HG02610 (cell line): ENCODE data around the gene POP4.
"Not testable (repeated sequence)": the region's sequence is repeated elsewhere in the genome, so short reads cannot be mapped to it uniquely, and the experiment has no call there.

Source experiments
- ATAC-seq: cut with Tn5 transposase; IDR thresholded peaks from one replicate; pipeline ENCODE4 v1.9.1; 2021; ENCODE audit warnings: mild to moderate bottlenecking, moderate library complexity; ENCODE audit not compliant: unreplicated experiment

POP4 gene, protein sequence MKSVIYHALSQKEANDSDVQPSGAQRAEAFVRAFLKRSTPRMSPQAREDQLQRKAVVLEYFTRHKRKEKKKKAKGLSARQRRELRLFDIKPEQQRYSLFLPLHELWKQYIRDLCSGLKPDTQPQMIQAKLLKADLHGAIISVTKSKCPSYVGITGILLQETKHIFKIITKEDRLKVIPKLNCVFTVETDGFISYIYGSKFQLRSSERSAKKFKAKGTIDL

GRCh38 chr19:29605653-29606419, at the start of gene POP4:
Gene POP4 (plus strand): TSS chr19:29606283. CDS start chr19:29606319, 36 bp downstream.
- ATAC-seq: peak; percentile 70

DNA sequence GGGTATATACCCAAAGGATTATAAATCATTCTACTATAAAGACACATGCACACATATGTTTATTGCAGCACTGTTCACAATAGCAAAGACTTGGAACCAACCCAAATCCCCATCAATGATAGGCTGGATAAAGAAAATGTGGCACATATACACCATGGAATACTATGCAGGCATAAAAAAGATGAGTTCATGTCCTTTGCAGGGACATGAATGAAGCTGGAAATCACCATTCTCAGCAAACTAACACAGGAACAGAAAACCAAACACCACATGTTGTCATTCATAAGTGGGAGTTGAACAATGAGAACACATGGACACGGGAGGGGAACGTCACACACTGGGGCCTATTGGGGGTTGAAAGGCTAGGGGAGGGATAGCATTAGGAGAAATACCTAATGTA, 47.0 kb upstream of the POP4 start:
- ATAC-seq: not testable (repeated sequence)

DNA sequence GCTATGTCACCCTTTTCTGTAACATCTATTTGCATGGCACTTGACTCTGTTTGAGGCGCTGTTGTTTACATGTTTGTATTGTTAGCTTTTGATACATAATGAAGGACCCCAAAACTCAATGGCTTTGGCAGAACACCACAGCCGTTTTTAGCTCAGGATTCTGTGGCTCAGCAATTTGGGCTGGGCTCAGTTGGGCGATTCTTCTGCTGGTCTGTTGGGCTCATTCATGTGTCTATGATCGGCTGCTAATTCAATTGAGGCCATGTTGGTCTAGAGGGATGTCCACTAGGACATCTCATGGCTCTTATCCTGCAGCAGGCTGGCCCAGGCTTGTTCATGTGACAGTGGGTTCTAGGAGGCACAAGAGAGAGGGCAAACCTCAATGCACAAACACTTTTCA, 46.3 kb upstream of the POP4 start:
- no peak for ATAC-seq

DNA sequence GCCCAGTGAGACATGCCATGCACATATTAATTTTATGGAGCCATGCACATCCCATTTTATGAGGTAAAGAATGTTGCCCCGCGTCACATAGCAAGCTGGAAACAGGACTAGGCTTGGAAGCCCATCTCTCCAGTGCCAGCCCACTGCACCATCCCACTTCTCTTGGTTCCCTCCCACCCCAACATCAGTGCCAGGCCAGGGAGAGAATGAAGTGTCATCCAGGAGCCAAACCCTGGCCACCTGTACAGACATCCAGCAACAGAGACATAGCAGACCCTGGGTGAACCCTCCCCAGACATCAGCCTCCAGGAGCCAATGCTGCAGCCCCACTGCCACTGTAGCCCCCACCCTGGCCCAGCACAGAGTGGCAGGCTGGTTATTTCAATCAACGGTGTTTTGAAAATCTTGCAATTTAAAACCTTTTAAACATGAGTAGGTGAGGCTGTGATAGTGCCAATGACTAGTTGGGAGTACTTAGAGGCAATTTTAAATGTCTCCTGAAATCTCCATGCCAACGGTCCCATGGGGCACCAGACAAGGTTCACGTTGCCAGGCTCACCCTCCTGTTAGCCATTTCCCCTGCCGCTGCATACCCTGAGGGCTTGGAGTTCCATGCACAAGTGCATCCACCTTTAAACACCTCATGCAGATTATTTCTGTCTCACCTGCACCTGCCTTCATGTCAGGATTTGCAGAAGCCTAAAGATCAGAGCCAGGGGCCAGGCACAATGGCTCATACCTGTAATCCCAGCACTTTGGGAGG, 45.6 kb upstream of the POP4 start:
- ATAC-seq: no peak

DNA sequence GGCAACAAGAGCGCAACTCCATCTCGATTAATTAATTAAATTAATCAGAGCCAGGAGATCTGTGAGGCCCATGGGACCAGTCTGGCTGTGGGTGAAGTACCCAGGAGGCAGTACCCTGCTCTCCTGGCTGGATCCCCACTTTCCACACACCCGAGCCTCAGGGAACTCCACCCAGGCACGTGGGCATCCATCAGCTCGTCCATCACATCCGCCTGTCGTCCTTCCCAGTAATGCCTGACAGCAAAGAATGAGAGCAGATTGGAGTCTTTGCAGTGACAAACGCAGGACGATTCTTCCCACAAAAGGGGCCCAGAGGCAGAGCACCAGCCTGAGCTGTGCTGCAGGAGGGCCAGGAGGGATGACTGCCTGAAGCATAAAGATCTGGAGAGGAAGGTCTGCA, 44.5 kb upstream of the POP4 start:
- no peak for ATAC-seq

DNA sequence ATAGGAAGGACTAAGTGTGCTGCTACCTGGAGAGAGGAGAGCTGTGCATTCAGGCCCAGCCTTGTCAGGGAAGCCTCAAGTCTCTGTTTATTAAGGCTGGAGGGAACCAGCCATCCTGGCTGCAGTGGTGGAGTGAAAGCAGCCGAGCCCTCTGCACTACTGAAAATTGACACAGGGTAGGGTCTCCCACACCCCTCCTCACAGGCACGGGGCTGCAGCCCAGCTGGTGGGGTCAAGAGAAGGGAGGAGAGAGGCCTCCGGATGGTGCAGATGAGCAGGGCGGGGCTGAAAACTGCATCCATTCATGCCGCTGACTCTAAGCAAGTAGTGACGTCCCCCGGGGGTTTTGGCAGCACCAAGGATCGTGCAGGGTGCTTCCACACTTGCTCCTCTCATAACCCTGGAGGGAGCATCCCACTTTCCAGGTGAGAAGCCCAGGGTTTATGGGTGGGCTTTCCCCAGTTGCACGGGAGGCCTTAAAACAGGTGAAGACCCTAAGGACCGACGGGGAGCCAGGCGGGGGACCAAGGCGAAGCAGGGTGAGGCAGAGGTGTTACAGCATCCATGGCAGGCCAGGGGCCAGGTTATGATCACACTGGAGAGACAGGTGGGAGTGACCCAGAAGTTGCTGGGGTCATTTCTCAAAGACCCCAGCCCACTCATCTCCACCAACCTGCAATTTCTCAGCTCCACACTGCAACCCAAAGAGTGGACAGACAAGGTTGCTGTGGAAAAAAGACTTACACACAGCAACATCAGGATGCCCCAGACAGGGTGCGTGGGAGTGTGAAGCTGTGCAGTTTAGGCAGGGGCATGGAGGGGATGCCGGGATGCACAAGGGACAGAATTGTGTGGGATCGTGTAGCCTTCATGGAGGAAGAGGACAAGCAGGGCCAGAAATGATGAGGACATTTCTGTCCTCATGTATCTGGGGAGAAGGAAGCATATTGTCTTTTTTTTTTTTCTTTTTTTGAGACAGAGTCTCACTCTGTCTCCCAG, 43.5 kb upstream of the POP4 start:
- no peak for ATAC-seq

- ATAC-seq: no peak
These were observed 42.5 kb upstream of the POP4 start for GRCh38 chr19:29563486-29564101.

DNA sequence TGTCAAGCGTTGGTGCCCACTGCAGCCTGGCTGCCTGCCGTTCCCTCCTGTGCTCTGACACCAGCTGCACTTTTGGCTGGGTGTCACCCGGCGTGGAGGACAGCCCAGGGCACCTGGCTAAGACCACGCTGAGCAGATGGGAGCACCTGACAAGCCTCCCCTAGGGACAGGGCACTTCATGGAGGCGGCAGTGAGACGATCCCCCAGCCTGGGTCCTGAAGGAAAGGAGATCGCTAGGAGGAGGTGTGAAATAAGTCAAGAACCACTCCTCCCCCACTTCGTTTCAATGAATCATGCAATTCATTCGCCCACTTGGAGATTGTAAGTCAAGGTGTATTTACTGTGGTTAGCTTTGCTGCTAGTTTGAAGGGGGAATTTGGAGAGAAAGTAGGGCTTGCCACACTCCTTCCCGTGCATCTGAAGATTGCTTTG, 41.5 kb upstream of the POP4 start:
- ATAC-seq: no peak

GRCh38 chr19:29565171-29565570, 40.9 kb upstream of the POP4 start:
- no peak for ATAC-seq

DNA sequence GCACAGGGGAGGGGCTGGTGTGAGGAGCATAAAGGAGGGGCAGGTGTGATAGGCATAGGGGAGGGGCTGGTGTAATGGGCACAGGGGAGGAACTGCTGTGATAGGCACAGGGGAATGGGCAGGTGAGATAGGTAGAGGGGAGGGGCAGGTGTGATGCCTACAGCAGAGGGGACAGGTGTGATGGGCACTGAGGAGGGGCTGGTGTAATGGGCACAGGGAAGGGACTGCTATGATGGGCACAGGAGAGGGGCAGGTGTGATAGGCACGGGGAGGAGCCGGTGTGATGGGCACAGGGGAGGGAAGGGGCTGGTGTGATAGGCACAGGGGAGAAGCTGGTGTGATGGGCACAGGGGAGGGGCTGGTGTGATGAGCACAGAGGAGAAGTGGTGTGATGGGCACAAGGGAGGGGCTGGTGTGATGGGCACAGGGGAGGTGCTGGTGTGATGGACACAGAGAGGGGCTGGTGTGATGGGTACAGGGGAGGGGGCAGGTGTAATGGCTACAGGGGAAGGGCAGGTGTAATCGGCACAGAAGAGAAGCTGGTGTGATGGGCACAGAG, 39.5 kb upstream of the POP4 start:
- ATAC-seq: no peak

DNA sequence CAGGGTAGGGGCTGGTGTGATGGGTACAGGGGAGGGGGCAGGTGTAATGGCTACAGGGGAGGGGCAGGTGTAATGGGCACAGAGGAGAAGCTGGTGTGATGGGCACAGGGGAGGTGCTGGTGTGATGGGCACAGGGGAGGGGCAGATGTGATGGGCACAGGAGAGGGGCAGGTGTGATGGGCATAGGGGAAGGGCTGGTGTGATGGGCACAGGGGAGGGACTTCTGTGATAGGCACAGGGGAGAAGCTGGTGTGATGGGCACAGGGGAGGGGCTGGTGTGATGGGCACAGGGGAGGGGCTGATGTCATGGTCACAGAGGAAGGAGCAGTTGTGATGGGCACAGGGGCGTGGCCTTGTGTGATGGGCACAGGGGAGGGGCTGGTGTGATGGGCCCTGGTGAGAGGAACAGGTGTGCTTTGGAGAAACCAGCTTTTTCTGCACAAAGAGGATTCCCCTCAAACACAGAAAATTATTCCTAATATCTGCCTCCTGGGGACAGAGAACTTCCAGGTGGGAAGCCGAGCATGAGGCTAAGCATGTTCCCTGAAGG, 38.6 kb upstream of the POP4 start:
- ATAC-seq: no peak

DNA sequence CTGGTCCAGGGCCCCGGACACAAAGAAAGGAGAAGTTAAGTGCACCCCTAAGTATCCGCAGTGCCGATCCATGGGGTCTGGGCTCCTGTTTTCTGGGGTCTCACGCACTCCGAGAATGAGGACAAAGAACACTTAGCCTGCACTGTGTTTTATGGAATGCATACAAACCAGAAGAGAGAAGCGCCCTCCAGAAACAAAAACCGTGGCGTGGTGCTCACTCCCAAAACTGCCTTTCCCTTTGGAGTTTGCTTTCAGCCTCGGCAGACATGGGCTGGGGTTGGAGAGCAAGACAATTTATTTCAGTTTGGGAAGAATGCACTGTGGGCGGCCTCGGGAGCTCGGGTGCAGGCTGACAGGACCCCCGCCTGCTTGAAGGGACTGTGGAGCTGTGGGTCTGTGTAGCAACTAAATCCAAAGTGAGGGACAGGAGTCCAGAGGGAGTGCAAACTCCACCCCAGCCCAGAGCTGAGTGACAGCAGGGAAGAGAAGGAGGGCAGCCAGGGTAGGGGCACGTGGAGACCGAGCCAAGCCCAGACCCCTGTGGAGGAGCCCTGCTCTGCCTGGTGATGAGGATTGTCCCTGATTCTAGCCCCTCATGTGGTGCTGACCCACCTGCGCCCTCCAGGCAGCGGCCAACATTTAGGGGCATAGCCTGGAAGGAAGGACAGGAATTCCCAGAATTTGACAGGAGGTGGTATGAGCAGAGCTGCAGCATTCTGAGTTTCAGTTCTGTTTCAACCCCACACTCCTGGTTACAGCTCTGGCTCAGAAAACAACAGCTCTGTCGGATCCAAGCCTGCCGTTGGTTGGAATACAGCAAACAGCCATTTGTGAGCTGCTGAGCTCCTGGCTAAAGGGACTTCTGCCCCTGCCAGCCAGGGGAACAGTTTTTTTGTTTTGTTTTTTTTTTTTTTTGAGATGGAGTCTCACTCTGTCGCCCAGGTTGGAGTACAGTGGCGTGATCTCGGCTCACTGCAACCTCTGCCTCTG, 37.8 kb upstream of the POP4 start:
- ATAC-seq: no peak

- no peak for ATAC-seq
These were observed 36.8 kb upstream of the POP4 start for GRCh38 chr19:29569038-29569911.

GRCh38 chr19:29571181-29571580, 34.9 kb upstream of the POP4 start:
- ATAC-seq: no peak

GRCh38 chr19:29573486-29573885, 32.6 kb upstream of the POP4 start:
- ATAC-seq: no peak

- ATAC-seq: no peak
These were observed 31.6 kb upstream of the POP4 start for GRCh38 chr19:29574510-29574909.

DNA sequence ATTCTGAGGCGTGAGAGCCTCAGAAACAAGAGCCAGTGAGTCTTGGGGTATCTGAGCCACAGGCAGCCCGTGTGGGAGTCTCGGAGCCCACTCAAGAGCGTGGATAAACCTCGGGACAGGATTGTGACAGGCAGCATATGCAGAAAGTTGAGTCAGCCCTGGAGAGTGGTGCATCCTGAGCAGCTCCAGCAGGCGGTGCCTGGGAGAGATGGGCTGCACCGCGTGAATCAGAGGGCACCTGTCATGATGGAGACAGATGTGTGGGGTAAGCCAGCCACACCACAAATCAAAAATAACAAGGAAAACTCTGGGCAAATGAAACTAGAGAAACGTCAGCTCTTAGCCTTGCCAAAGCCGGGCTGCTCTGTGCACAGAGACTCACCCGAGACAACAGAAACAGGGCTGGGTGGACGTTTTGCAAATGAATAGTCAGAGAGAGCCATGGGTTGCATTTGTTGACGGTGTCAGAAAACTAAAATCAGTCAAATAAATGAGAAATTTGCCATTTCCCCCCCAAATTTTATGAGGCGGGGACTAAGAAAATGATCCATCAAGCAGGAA, 30.0 kb upstream of the POP4 start:
- no peak for ATAC-seq
